K562 (cell line): ENCODE data around the gene EFNA2. TPM values are rescaled to one million over a fixed set of nuclear protein-coding genes. Genes with fewer than 3 reads are reported as not detected.

Experiments used
- C11orf30 ChIP-seq: fragments of 450-650 bp; IDR thresholded peaks from 2 replicates; pipeline ENCODE4 v1.6.1; 2016; ENCODE audit warnings: low read depth, mild to moderate bottlenecking
- CHD4 ChIP-seq: fragments of 200-600 bp; sonication (generic); IDR thresholded peaks from 3 replicates; pipeline ENCODE4 v1.6.1; 2012; ENCODE audit warnings: low read depth, mild to moderate bottlenecking, mixed read lengths, low read length, inconsistent platforms; ENCODE audit not compliant: insufficient read depth, insufficient replicate concordance, poor library complexity, severe bottlenecking
- ETV5 ChIP-seq: sonication (generic); formaldehyde crosslinking; IDR thresholded peaks from 2 replicates; pipeline ENCODE4 v1.4.0; 2020; ENCODE audit warnings: low read depth, mild to moderate bottlenecking, missing genetic modification reagents
- HDAC2 ChIP-seq: fragments of 450-650 bp; IDR thresholded peaks from 2 replicates; pipeline ENCODE4 v1.6.1; 2016; ENCODE audit warnings: mild to moderate bottlenecking
- HLTF ChIP-seq: fragments of 450-650 bp; IDR thresholded peaks from 2 replicates; pipeline ENCODE4 v1.6.1; 2016
- KHSRP ChIP-seq: fragments of 450-650 bp; IDR thresholded peaks from 2 replicates; pipeline ENCODE4 v1.6.1; 2017
- MEF2A ChIP-seq: IDR thresholded peaks from 2 replicates; pipeline ENCODE4 v1.6.1; 2011; ENCODE audit warnings: low read depth, mild to moderate bottlenecking, low read length, moderate library complexity; ENCODE audit not compliant: control insufficient read depth
- NUFIP1 ChIP-seq: fragments of 450-650 bp; IDR thresholded peaks from 2 replicates; pipeline ENCODE4 v1.6.1; 2018; ENCODE audit not compliant: partially characterized antibody
- PURB ChIP-seq: sonication (generic); formaldehyde crosslinking; IDR thresholded peaks from 2 replicates; pipeline ENCODE4 v1.9.0; 2021; ENCODE audit warnings: low read depth, mild to moderate bottlenecking, missing genetic modification reagents
- SMAD2 ChIP-seq: fragments of 150-350 bp; IDR thresholded peaks from 2 replicates; pipeline ENCODE4 v1.6.1; 2014; ENCODE audit warnings: low read depth, mild to moderate bottlenecking, low read length
- SMAD4 ChIP-seq: fragments of 250-450 bp; sonication (Bioruptor Pico); conservative IDR thresholded peaks from 2 replicates; pipeline ENCODE4 v1.8.0; 2021; ENCODE audit warnings: inconsistent platforms, mild to moderate bottlenecking, moderate library complexity
- SRSF1 ChIP-seq: fragments of 200-400 bp; formaldehyde crosslinking; IDR thresholded peaks from 2 replicates; pipeline ENCODE4 v1.6.1; 2017; ENCODE audit warnings: mild to moderate bottlenecking, low read depth, low read length, moderate library complexity
- TCF3 ChIP-seq: sonication (generic); formaldehyde crosslinking; IDR thresholded peaks from 2 replicates; pipeline ENCODE4 v1.4.0; 2020; ENCODE audit warnings: mild to moderate bottlenecking, missing genetic modification reagents
- TEAD4 ChIP-seq, 2 experiments: sonication (generic) in 1 of 2; formaldehyde crosslinking in 1 of 2; IDR thresholded peaks; 2 replicates each; pipeline versions ENCODE4 v1.6.1 to v1.8.0; 2012 to 2022; ENCODE audit warnings: borderline replicate concordance in 1 of 2, inconsistent platforms in 1 of 2, low read length in 1 of 2, mild to moderate bottlenecking in 1 of 2, missing genetic modification reagents in 1 of 2
- ZEB2 ChIP-seq: fragments of 450-650 bp; IDR thresholded peaks from 2 replicates; pipeline ENCODE4 v1.6.1; 2016
- ZNF23 ChIP-seq: fragments of 250-450 bp; sonication (Bioruptor Pico); IDR thresholded peaks from 2 replicates; pipeline ENCODE4 v1.4.0; 2020; ENCODE audit warnings: mild to moderate bottlenecking
- ZNF232 ChIP-seq: sonication (generic); formaldehyde crosslinking; IDR thresholded peaks from 2 replicates; pipeline ENCODE4 v1.8.0; 2022; ENCODE audit warnings: mild to moderate bottlenecking, missing genetic modification reagents
- ZNF24 ChIP-seq: fragments of 450-650 bp; IDR thresholded peaks from 2 replicates; pipeline ENCODE4 v1.6.1; 2016
- ZNF316 ChIP-seq: fragments of 450-650 bp; IDR thresholded peaks from 2 replicates; pipeline ENCODE4 v1.6.1; 2016
- ZNF395 ChIP-seq: fragments of 200-800 bp; sonication (Bioruptor generic); IDR thresholded peaks from 2 replicates; pipeline ENCODE4 v1.6.1; 2017; ENCODE audit warnings: missing genetic modification characterization, missing compliant biosample characterization
- ZNF561 ChIP-seq: fragments of 450-650 bp; formaldehyde crosslinking; conservative IDR thresholded peaks from 2 replicates; pipeline ENCODE4 v1.4.0; 2020; ENCODE audit warnings: mild to moderate bottlenecking, moderate library complexity
- ZNF584 ChIP-seq: fragments of 200-800 bp; sonication (Bioruptor generic); IDR thresholded peaks from 2 replicates; pipeline ENCODE4 v1.6.1; 2016; ENCODE audit warnings: low read depth, mild to moderate bottlenecking, missing genetic modification characterization, missing compliant biosample characterization
- ZNF766 ChIP-seq: fragments of 200-800 bp; sonication (Bioruptor generic); conservative IDR thresholded peaks from 2 replicates; pipeline ENCODE4 v1.6.1; 2016; ENCODE audit warnings: missing genetic modification characterization, missing compliant biosample characterization
- polyA plus RNA-seq, 8 experiments: library from polyadenylated mRNA; depleted of rRNA in 4 of 8; stranded (reverse) in 5 of 8; unstranded in 3 of 8; fragments of >200 nt; fragmentation: Nextera tagmentation in 2 of 8; fragmentation: Illumina TruSeq in 1 of 8; extraction: Ambion mirVana in 2 of 8; extraction: Trizol in 1 of 8; gene quantifications; 2 replicates each; pipeline versions ENCODE4 v1.2.1 to v1.2.3, GENCODE V29; 2011 to 2014; ENCODE audit warnings: inconsistent platforms in 1 of 8, missing spikeins in 1 of 8
- total RNA-seq, 7 experiments: library from RNA; depleted of rRNA in 6 of 7; stranded (reverse); fragments of >200 nt in 6 of 7; fragmentation: Illumina TruSeq in 2 of 7; extraction: Trizol in 2 of 7; gene quantifications; 2 replicates each; pipeline versions ENCODE4 v1.2.1 to v1.2.3, GENCODE V29; 2011 to 2021; ENCODE audit warnings: low replicate concordance in 1 of 7
- TF ChIP-seq, protein P1 (sequence below): fragments of 450-650 bp; IDR thresholded peaks from 2 replicates; pipeline ENCODE4 v1.6.1; 2016
- TF ChIP-seq, protein P2 (sequence below): fragments of 250-450 bp; sonication (Bioruptor Pico); IDR thresholded peaks from 2 replicates; pipeline ENCODE4 v1.8.0; 2021; ENCODE audit warnings: moderate library complexity, mild to moderate bottlenecking, inconsistent platforms
- TF ChIP-seq, protein P3 (sequence below): fragments of 250-450 bp; sonication (Bioruptor Pico); IDR thresholded peaks from 2 replicates; pipeline ENCODE4 v1.5.0; 2021; ENCODE audit warnings: mild to moderate bottlenecking, moderate library complexity

The EFNA2 gene
- total and polyA plus RNA-seq, 9 of the 15 experiments (the other 6 are each of a cell fraction or from before 2014, with no cell fraction given): 0.11 to 0.44 (median 0.15) TPM; not detected in 6

DNA sequence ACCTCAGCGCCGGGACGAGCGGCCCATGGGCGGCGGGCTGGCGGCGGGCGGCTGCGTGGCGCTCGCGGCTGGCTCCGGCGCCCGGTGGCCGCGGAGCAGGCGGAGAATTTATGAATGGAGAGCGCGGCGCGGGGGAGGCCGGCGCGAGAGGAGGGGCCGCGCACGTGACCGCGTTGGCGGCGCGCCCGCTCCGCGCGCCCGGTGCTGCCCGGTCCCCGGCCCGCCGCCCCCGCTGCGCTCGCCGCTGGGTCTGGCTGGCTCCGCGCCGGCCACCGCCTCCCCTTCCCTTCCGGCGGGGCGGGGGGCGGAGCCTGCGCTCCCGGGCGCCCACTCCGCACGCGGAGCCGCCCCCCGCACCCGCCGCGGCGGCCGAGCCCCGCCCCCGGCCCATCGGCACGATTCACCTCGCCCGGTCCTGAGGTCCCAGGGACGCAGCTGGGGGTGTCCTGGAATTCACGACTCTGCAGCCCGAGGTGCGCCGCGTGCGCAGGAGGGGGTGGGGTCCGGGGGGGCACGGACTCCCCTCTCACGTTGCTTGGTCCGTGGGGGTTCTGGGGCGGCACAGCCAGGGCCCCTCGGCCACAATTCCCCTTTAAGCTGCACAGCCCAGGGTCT lies 47.8 kb upstream of the EFNA2 start, which contains the start of gene CBARP (continued):
- TF ChIP-seq ZNF316 (no peak), TCF3 (CRISPR knock-in tag) (no peak), ZNF232 (CRISPR knock-in tag) (no peak), SMAD4 (CRISPR knock-in tag) (peak; percentile 77), ZEB2 (no peak), C11orf30 (no peak), SRSF1 (no peak), HLTF (no peak), TEAD4 (IDR thresholded peaks at IDR 0.05; ENCODE audit: low read length) (no peak), TEAD4 (CRISPR knock-in tag; IDR thresholded peaks at IDR 0.05; ENCODE audit: borderline replicate concordance) (no peak), ETV5 (CRISPR knock-in tag) (no peak), MEF2A (no peak), ZNF766 (CRISPR knock-in tag) (no peak), HDAC2 (no peak), ZNF24 (no peak), PURB (no peak), ZNF395 (no peak), CHD4 (no peak), KHSRP (no peak), ZNF584 (CRISPR knock-in tag) (no peak), NUFIP1 (no peak), SMAD2 (no peak), ZNF561 (CRISPR knock-in tag) (no peak), ZNF23 (CRISPR knock-in tag) (no peak)
- TF ChIP-seq, protein P1, sequence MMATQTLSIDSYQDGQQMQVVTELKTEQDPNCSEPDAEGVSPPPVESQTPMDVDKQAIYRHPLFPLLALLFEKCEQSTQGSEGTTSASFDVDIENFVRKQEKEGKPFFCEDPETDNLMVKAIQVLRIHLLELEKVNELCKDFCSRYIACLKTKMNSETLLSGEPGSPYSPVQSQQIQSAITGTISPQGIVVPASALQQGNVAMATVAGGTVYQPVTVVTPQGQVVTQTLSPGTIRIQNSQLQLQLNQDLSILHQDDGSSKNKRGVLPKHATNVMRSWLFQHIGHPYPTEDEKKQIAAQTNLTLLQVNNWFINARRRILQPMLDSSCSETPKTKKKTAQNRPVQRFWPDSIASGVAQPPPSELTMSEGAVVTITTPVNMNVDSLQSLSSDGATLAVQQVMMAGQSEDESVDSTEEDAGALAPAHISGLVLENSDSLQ: no peak
- TF ChIP-seq, protein P2, sequence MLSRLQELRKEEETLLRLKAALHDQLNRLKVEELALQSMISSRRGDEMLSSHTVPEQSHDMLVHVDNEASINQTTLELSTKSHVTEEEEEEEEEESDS (CRISPR knock-in tag): no peak
- TF ChIP-seq, protein P3, sequence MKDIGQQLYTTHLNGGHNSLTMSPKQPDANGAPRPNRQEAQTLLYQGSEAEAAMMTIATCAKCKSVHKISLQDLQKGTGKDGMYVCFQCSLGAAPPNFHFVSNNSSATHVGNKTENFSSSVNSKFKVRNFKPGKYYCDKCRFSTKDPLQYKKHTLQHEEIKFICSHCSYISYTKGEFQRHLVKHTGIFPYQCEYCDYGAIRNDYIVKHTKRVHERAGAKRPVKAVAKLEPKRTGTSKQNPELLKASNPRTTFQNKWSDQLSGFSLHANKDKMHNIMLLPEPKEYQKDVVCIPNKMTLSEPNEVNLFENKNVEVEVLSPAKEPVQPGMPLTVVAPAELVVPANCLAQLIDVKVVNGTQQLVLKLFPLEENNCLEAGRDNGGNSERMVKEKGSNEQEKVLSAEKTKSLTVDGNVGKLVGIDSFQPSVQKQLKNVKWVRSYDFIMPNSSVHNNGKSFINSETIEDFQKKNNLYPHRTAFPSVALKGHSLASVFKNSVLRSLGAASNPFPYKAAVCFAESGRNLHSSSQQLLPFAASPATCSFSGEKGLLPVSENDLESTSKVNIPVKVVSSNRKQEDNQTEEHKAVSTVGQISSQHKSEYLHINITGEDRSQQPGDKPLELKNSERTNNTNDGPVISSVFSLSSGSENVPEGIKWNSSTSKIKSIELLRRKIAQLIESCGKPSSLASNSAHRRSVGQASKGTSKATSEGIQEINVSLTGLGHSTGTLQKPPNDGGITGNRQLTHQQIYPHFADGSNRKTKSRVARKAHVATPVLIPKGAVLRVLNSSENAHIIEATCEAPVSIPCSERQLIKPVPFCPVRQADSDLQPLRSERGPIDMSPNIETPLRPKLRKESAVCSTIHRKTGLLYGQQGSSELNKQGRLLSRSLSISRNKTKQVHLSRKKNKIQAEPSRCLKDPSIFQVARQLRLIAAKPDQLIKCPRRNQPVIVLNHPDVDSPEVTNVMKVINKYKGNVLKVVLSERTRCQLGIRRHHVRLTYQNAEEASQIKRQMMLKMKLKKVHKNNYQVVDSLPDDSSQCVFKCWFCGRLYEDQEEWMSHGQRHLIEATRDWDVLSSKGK (CRISPR knock-in tag): no peak
